PC-9 (cell line): ENCODE results near the gene RAP2A.

Experiments used
- EZH2 ChIP-seq: fragments of 200-600 bp; sonication (generic); IDR thresholded peaks from 2 replicates; pipeline ENCODE4 v1.8.0; 2017; ENCODE audit warnings: antibody characterized with exemption, low read depth
- TF ChIP-seq, protein P1 (sequence below): fragments of 200-600 bp; sonication (generic); conservative IDR thresholded peaks from 2 replicates; pipeline ENCODE4 v1.6.1; 2017; ENCODE audit warnings: mixed run types, antibody characterized with exemption, mild to moderate bottlenecking, moderate library complexity

DNA sequence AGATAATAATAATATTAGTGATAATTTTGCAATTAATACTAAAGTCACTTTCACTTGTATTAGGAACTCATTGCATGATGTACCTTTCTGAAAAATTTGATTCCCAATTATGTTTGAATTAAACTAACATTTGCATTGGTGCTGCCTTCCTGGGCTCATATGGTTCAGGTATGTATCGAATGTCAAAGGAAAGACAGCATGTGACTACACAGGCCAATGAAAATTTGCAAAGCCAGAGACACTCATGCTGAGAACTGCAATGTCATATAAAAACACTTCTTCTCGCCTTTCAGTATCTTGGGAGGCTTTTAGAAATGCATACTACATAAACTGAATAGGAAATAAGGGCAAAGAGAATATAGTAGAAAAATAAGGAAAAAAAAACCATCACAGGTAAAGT, 44.3 kb downstream of the RAP2A start:
- TF ChIP-seq, protein P1, sequence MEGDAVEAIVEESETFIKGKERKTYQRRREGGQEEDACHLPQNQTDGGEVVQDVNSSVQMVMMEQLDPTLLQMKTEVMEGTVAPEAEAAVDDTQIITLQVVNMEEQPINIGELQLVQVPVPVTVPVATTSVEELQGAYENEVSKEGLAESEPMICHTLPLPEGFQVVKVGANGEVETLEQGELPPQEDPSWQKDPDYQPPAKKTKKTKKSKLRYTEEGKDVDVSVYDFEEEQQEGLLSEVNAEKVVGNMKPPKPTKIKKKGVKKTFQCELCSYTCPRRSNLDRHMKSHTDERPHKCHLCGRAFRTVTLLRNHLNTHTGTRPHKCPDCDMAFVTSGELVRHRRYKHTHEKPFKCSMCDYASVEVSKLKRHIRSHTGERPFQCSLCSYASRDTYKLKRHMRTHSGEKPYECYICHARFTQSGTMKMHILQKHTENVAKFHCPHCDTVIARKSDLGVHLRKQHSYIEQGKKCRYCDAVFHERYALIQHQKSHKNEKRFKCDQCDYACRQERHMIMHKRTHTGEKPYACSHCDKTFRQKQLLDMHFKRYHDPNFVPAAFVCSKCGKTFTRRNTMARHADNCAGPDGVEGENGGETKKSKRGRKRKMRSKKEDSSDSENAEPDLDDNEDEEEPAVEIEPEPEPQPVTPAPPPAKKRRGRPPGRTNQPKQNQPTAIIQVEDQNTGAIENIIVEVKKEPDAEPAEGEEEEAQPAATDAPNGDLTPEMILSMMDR, result no peak
- TF ChIP-seq EZH2, result no peak
